SHP77 (cell line): ENCODE results near the gene OR13C2.
"Not testable (repeated sequence)": the region's sequence is repeated elsewhere in the genome, so short reads cannot be mapped to it uniquely, and the experiment has no call there.

Source experiments
- DNase-seq, 2 experiments: peaks; one replicate each; lab custom pipeline; 2025; lab: John Stamatoyannopoulos, UW

The OR13C2 gene

GRCh38 chr9:104605527-104605926 lies at the start of gene OR13C2:
OR13C2 (minus strand) TSS chr9:104605627; CDS start chr9:104605627, 0 bp downstream.
- DNase-seq, result not testable (repeated sequence)

- no peak for DNase-seq
Observed at GRCh38 chr9:104635456-104635855, 30.0 kb upstream of the OR13C2 start.

- DNase-seq, result no peak
Observed at GRCh38 chr9:104633976-104634520, 28.6 kb upstream of the OR13C2 start.

- not testable (repeated sequence) for DNase-seq
Observed at GRCh38 chr9:104625964-104626363, 20.5 kb upstream of the OR13C2 start.

GRCh38 chr9:104618104-104618503 lies 12.7 kb upstream of the OR13C2 start, which contains the start of gene OR13C9:
OR13C9 (minus strand) TSS chr9:104618204; CDS start chr9:104618204, 0 bp downstream.
- no peak for DNase-seq

- no peak for DNase-seq
Observed at GRCh38 chr9:104617418-104617817, 12.0 kb upstream of the OR13C2 start.

GRCh38 chr9:104611213-104611612 lies 5.8 kb upstream of the OR13C2 start:
- DNase-seq, result no peak

- no peak for DNase-seq
Observed at GRCh38 chr9:104608336-104608735, 2.9 kb upstream of the OR13C2 start.

GRCh38 chr9:104606152-104606551 lies 725 bp upstream of the OR13C2 start:
- no peak for DNase-seq

- DNase-seq, result no peak
Observed at GRCh38 chr9:104604801-104605200, 626 bp downstream of the OR13C2 start.

- not testable (repeated sequence) for DNase-seq
Observed at GRCh38 chr9:104599313-104599712, 6.1 kb downstream of the OR13C2 start, which contains the start of gene OR13C5. OR13C5 (minus strand) TSS chr9:104599413; CDS start chr9:104599413, 0 bp downstream.

- DNase-seq, result not testable (repeated sequence)
Observed at GRCh38 chr9:104598749-104599148, 6.7 kb downstream of the OR13C2 start.

GRCh38 chr9:104589626-104590025 lies 15.8 kb downstream of the OR13C2 start:
- no peak for DNase-seq

GRCh38 chr9:104586496-104587180 lies 18.8 kb downstream of the OR13C2 start:
- no peak for DNase-seq

GRCh38 chr9:104580562-104580961 lies 24.9 kb downstream of the OR13C2 start:
- DNase-seq, result no peak

GRCh38 chr9:104577263-104577662 lies 28.2 kb downstream of the OR13C2 start:
- no peak for DNase-seq

- DNase-seq, result no peak
Observed at GRCh38 chr9:104575456-104575855, 30.0 kb downstream of the OR13C2 start.

GRCh38 chr9:104572612-104573011 lies 32.8 kb downstream of the OR13C2 start:
- DNase-seq, result no peak

- DNase-seq, result no peak
Observed at GRCh38 chr9:104568868-104569267, 36.6 kb downstream of the OR13C2 start, which contains the start of gene OR13C8. OR13C8 (plus strand) TSS chr9:104569168; CDS start chr9:104569168, 0 bp downstream.

- no peak for DNase-seq
Observed at GRCh38 chr9:104564358-104564757, 41.1 kb downstream of the OR13C2 start.

- no peak for DNase-seq
Observed at GRCh38 chr9:104556830-104557634, 48.4 kb downstream of the OR13C2 start.

GRCh38 chr9:104555521-104555920 lies 49.9 kb downstream of the OR13C2 start:
- DNase-seq, result no peak
